ENCODE data around the gene ANKRD2.
"Not testable (repeated sequence)": the region's sequence is repeated elsewhere in the genome, so short reads cannot be mapped to it uniquely, and the experiment has no call there.

- TF ChIP-seq, protein P1, sequence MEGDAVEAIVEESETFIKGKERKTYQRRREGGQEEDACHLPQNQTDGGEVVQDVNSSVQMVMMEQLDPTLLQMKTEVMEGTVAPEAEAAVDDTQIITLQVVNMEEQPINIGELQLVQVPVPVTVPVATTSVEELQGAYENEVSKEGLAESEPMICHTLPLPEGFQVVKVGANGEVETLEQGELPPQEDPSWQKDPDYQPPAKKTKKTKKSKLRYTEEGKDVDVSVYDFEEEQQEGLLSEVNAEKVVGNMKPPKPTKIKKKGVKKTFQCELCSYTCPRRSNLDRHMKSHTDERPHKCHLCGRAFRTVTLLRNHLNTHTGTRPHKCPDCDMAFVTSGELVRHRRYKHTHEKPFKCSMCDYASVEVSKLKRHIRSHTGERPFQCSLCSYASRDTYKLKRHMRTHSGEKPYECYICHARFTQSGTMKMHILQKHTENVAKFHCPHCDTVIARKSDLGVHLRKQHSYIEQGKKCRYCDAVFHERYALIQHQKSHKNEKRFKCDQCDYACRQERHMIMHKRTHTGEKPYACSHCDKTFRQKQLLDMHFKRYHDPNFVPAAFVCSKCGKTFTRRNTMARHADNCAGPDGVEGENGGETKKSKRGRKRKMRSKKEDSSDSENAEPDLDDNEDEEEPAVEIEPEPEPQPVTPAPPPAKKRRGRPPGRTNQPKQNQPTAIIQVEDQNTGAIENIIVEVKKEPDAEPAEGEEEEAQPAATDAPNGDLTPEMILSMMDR (IDR thresholded peaks at IDR 0.05), result not testable (repeated sequence)
- not testable (repeated sequence) for TF ChIP-seq POLR2A (IDR thresholded peaks at IDR 0.05)
Measured at GRCh38 chr10:97554336-97554735, 18.2 kb upstream of the ANKRD2 start.

All from right lobe of liver (tissue), 4 donors.